GM12878 (cell line): Measurements from ENCODE around the gene GRK1. TPM values are rescaled to one million over a fixed set of nuclear protein-coding genes. Genes with fewer than 3 reads are reported as not detected.

Experiments used
- ATAC-seq: fragments of 200-7000 bp; cut with Tn5 transposase; 3 replicates; pipeline ENCODE4 v1.9.1; 2020; ENCODE audit warnings: mild to moderate bottlenecking, moderate library complexity
- BruUV-seq: library from RNA; stranded (reverse); fragments of 400-500 nt; replicated peaks from 2 replicates; lab custom pipeline; 2021; lab: Mats Ljungman, UMichigan
- CTCF ChIA-PET: fragments of 300-600 bp; sonication (Branson Sonifier 250); formaldehyde crosslinking; extraction: SDS; loops from one replicate; lab custom pipeline; 2021; ENCODE audit warnings: inconsistent platforms; lab: Yijun Ruan, JAX
- POLR2A ChIA-PET: fragments of 350-600 bp; formaldehyde crosslinking; extraction: SDS; loops from one replicate; lab custom pipeline; 2021; ENCODE audit warnings: inconsistent platforms; lab: Charles Lee
- RAD21 ChIA-PET: fragments of 300-600 bp; sonication (Branson Sonifier 250); formaldehyde crosslinking; loops from one replicate; lab custom pipeline; 2023; ENCODE audit warnings: antibody characterized with exemption; ENCODE audit not compliant: unreplicated experiment; lab: Charles Lee
- SMC1A ChIA-PET: fragments of 300-600 bp; sonication (Branson Sonifier 250); formaldehyde crosslinking; loops from one replicate; lab custom pipeline; 2023; ENCODE audit not compliant: unreplicated experiment, uncharacterized antibody; lab: Charles Lee
- DNase-seq: peaks from one replicate; pipeline ENCODE4 v3.0.0-alpha.2; 2011; ENCODE audit warnings: low read depth, low spot score
- FAIRE-seq: peaks from 3 replicates; lab custom pipeline; 2011; peaks lifted over from hg19 to GRCh38; lab: Jason Lieb, UNC
- H2AFZ ChIP-seq: 2 replicates; pipeline ENCODE4 v1.6.0; 2011; ENCODE audit warnings: low read depth, low read length, control low read depth; ENCODE audit not compliant: control insufficient read depth
- H3K27ac ChIP-seq: 2 replicates; pipeline ENCODE4 v1.5.1; 2011; ENCODE audit warnings: control low read depth; ENCODE audit not compliant: control insufficient read depth, insufficient read depth
- H3K27me3 ChIP-seq, 2 experiments: replicated peaks in 1 of 2; 2 replicates each; pipeline versions ENCODE4 v1.6.0 to v1.6.1; 2011; ENCODE audit warnings: low read length in 1 of 2; ENCODE audit not compliant: control insufficient read depth in 2 of 2, insufficient read depth in 2 of 2
- H3K36me3 ChIP-seq, 2 experiments: 2 replicates each; pipeline ENCODE4 v1.5.1; 2011; ENCODE audit warnings: low read length in 1 of 2; ENCODE audit not compliant: control insufficient read depth in 2 of 2, insufficient read depth in 2 of 2
- H3K4me1 ChIP-seq: 2 replicates; pipeline ENCODE4 v1.6.1; 2011; ENCODE audit warnings: mild to moderate bottlenecking, low read length, moderate library complexity, mixed read lengths; ENCODE audit not compliant: control insufficient read depth, insufficient read depth
- H3K4me2 ChIP-seq: 2 replicates; pipeline ENCODE4 v1.6.0; 2011; ENCODE audit warnings: control low read depth; ENCODE audit not compliant: control insufficient read depth, insufficient read depth
- H3K4me3 ChIP-seq: fragments of 200-600 bp; sonication (generic); 2 replicates; pipeline ENCODE4 v1.5.1; 2016
- H3K79me2 ChIP-seq: 2 replicates; pipeline ENCODE4 v1.6.0; 2011; ENCODE audit warnings: low read length; ENCODE audit not compliant: control insufficient read depth, insufficient read depth
- H3K9ac ChIP-seq: 2 replicates; pipeline ENCODE4 v1.8.0; 2011; ENCODE audit warnings: low read length, control low read depth, mixed read lengths; ENCODE audit not compliant: control insufficient read depth, insufficient read depth
- H3K9me3 ChIP-seq: replicated peaks from 3 replicates; pipeline ENCODE4 v1.5.1; 2011; ENCODE audit warnings: mild to moderate bottlenecking, low read length; ENCODE audit not compliant: control insufficient read depth, insufficient read depth
- H4K20me1 ChIP-seq: 2 replicates; pipeline ENCODE4 v1.6.0; 2011; ENCODE audit not compliant: control insufficient read depth, insufficient read depth
- CREB1 ChIP-seq: IDR thresholded peaks from 2 replicates; pipeline ENCODE4 v1.6.1; 2012; ENCODE audit warnings: low read depth, mild to moderate bottlenecking, inconsistent platforms
- CREM ChIP-seq: IDR thresholded peaks from 2 replicates; pipeline ENCODE4 v1.6.1; 2014; ENCODE audit warnings: antibody characterized with exemption, low read depth
- GATAD2B ChIP-seq: fragments of 450-650 bp; conservative IDR thresholded peaks from 2 replicates; pipeline ENCODE4 v1.6.1; 2017; ENCODE audit warnings: low read depth, mild to moderate bottlenecking, moderate library complexity
- IRF5 ChIP-seq: fragments of 450-650 bp; IDR thresholded peaks from 2 replicates; pipeline ENCODE4 v1.6.1; 2017; ENCODE audit warnings: borderline replicate concordance
- MYC ChIP-seq: IDR thresholded peaks from 2 replicates; pipeline ENCODE4 v1.6.1; 2011; ENCODE audit warnings: mild to moderate bottlenecking, low read length, moderate library complexity, inconsistent platforms; ENCODE audit not compliant: insufficient read depth, insufficient replicate concordance, insufficient read length, severe bottlenecking
- NBN ChIP-seq: fragments of 450-650 bp; IDR thresholded peaks from 2 replicates; pipeline ENCODE4 v1.6.1; 2016
- RUNX3 ChIP-seq: IDR thresholded peaks from 2 replicates; pipeline ENCODE4 v1.6.1; 2012; ENCODE audit warnings: low read length, inconsistent platforms
- STAT1 ChIP-seq: fragments of 450-650 bp; conservative IDR thresholded peaks from 2 replicates; pipeline ENCODE4 v1.6.1; 2014; ENCODE audit warnings: antibody characterized with exemption, mild to moderate bottlenecking
- SUPT20H ChIP-seq: IDR thresholded peaks from 2 replicates; pipeline ENCODE4 v1.6.1; 2011; ENCODE audit warnings: low read depth, mild to moderate bottlenecking, low read length, moderate library complexity, borderline replicate concordance; ENCODE audit not compliant: control insufficient read depth
- TBL1XR1 ChIP-seq: IDR thresholded peaks from 2 replicates; pipeline ENCODE4 v1.6.1; 2012; ENCODE audit warnings: low read depth, low read length, improper control_type of control experiment
- ZNF217 ChIP-seq: fragments of 450-650 bp; IDR thresholded peaks from 2 replicates; pipeline ENCODE4 v1.6.1; 2017; ENCODE audit warnings: antibody characterized with exemption, mild to moderate bottlenecking
- WGBS: methylation state at CpG from one replicate; pipeline ENCODE4 v1.1.6; 2016; ENCODE audit warnings: low lambda C conversion rate; ENCODE audit not compliant: insufficient replicate concordance, insufficient coverage; ENCODE audit errors: missing lambda C conversion rate; 5-methylcytosine and 5-hydroxymethylcytosine counted together
- in situ Hi-C: fragments of 300-500 bp; cut with MboI; formaldehyde crosslinking; loops from 9 replicates; pipeline ENCODE4 v1.14.3; 2018; ENCODE audit warnings: mixed read lengths
- intact Hi-C: fragments of 100-400 bp; cut with micrococcal nuclease; formaldehyde crosslinking; loops from one replicate; pipeline ENCODE4 v1.14.2; 2022; ENCODE audit not compliant: unreplicated experiment
- polyA plus RNA-seq, 11 experiments: library from polyadenylated mRNA; depleted of rRNA in 4 of 11; unstranded in 6 of 11; stranded (reverse) in 5 of 11; fragments of >200 nt; fragmentation: Nextera tagmentation in 4 of 11; fragmentation: Illumina TruSeq in 1 of 11; extraction: Ambion mirVana in 4 of 11; extraction: Trizol in 1 of 11; gene quantifications; 1 replicate in 1 of 11; 2 replicates in 10 of 11; pipeline versions ENCODE4 v1.2.1 to v1.2.3, GENCODE V29; 2011 to 2016; ENCODE audit warnings: inconsistent platforms in 2 of 11, missing spikeins in 2 of 11, low read depth in 1 of 11
- total RNA-seq, 4 experiments: library from RNA; depleted of rRNA in 3 of 4; stranded (reverse); fragments of >200 nt in 3 of 4; fragmentation: Illumina TruSeq in 1 of 4; extraction: Trizol in 1 of 4; gene quantifications; 2 replicates each; pipeline versions ENCODE4 v1.2.1 to v1.2.3, GENCODE V29; 2013 to 2021

The GRK1 gene
- total and polyA plus RNA-seq, 10 of the 15 experiments (the other 5 are each of a cell fraction or from before 2014, with no cell fraction given) = under 0.01 to 0.04 TPM; not detected in 8

GRCh38 chr13:113764793-113765563 is 98.0 kb downstream of the GRK1 start:
- ChIA-PET RAD21 (no interaction called here), POLR2A (no interaction called here), SMC1A (no interaction called here), CTCF (no interaction called here)
- DNase-seq (no peak), ATAC-seq (no peak), FAIRE-seq (no peak)
- Histone ChIP-seq H2AFZ (no peak overlapping the region), H3K79me2 (no peaks in the 10 kb centered on the region), H3K9me3 (no peaks in the 10 kb centered on the region), H3K4me3 (no peak overlapping the region), H3K27ac (no peak overlapping the region), H3K27me3 (peaks cover 2 to 6% of the 10 kb centered on the region in 2 experiments), H4K20me1 (no peaks in the 10 kb centered on the region), H3K4me2 (no peak overlapping the region), H3K36me3 (no peaks in the 10 kb centered on the region), H3K4me1 (no peaks in the 10 kb centered on the region), H3K9ac (no peak overlapping the region)
- 41% methylated on average over 19 of the region's 19 CpGs for WGBS
- no TSS peak for BruUV-seq
- no peak for TF ChIP-seq TBL1XR1
- TF ChIP-seq MYC = no peak
- TF ChIP-seq SUPT20H = no peak
- TF ChIP-seq NBN = no peak
- TF ChIP-seq GATAD2B = no peak
- TF ChIP-seq RUNX3 = no peak
- no peak for TF ChIP-seq ZNF217
- TF ChIP-seq CREB1 = no peak
- TF ChIP-seq CREM = no peak
- TF ChIP-seq IRF5 = no peak
- no peak for TF ChIP-seq STAT1
- intact Hi-C loops (no loop called here), in situ Hi-C loops (no loop called here)
